GM19328 (cell line): Measurements from ENCODE around the gene FAM227B.
A peak's percentile ranks its signal among the peaks of the same experiment; 100 is the strongest.
"Not testable (repeated sequence)": the region's sequence is repeated elsewhere in the genome, so short reads cannot be mapped to it uniquely, and the experiment has no call there.

ENCODE experiments used
- ATAC-seq: cut with Tn5 transposase; IDR thresholded peaks from one replicate; pipeline ENCODE4 v1.9.1; 2021; ENCODE audit warnings: mild to moderate bottlenecking, moderate library complexity; ENCODE audit not compliant: unreplicated experiment

The FAM227B gene

DNA sequence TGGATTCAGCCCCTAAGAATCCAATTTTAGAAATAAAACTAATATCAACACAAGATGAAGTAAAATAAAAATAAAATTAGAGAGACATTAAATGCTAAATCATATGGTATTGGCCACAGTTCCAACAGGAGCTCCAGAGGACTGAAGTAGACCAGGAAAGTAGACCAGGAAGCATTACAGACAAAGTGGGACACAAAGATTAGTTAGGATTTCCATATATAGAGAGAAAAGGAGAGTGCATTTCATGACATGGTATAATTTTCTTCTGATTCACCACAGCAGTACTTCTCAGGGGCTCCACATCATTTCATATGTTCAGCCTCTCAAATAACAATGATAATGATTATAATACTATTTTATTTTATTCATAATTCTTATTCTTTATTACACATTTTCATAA lies 179.3 kb downstream of the FAM227B start:
- no peak for ATAC-seq

DNA sequence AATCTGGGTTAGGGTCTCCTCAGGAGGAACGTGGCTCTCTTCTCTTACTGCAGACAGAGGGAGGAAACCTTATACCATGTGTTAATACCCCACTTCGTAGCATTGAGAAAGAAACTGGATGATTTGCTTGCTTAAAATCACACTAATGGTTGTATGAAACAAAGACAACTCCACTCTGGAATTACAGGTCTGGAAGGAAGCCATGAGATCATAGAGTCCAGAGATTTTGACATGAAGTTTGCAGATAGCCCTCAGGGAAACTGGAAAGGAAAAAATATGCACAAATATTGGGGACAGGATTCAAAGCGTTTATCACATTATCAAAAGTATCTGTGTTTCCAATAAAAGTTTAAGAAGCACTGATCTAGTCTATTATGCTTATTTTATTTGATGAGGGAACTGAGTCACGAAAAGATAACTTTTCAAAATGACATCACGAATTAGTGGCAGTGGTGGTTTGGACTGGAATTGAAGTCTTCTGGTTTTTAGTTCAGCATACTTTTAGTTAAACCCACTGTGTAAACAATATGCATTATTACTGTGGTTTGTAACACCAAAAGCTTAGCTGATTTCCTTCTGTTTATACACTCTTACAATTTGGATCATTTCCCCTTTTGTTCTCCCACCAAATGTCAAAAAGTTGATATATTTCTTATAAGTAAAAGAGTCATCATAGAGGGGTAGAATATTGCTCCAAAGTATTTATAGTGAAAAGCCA lies 180.8 kb downstream of the FAM227B start:
- no peak for ATAC-seq

DNA sequence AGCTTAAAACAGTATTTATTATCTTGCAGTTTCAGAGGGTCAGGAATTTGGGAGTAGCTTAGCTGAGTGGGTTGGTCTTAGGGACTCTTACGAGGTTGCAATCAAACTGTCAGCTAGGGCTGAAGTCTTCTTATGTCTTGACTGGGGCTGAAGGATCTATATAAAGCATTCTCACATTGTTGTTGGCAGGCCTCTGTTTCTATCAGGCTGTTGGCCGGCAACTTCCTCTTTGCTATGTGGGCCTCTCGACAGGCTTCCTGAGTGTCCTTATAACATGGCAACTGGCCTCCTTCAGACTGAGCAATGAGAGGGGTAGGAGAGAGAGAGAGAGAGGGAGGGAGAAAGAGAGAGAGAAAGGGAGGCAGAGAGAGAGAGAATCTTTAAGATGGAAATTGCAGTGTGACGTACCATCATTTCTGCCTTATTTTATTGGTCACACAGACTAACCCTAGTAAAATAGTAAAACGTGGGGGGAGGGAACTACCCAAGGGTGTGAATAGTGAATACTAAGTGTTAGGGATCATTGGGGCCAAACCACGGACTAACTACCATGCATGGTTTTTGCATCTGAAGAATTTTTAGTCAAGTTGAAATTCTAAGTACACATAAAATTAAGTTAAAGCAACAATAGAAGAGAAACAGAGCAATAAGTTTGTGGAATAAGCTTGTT lies 181.5 kb downstream of the FAM227B start:
- ATAC-seq, result peak; percentile 85

DNA sequence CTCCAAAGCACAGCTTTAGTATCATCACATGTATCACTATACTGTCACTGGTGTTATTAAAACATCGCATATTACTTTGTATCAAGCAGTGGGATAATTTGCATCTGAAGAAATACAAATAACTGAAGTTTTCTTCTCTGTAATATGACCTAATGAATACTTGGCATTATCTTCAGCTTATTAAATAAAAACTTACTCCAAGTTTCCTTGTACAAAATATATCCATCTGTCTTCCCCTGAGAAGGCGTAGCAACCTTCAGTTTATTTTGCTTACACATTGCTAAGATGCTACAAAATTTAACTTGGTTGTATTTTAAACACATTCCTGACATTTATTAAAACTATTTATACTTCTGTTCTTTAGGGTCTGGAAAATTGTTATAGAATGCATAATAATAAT lies 183.9 kb downstream of the FAM227B start:
- no peak for ATAC-seq

DNA sequence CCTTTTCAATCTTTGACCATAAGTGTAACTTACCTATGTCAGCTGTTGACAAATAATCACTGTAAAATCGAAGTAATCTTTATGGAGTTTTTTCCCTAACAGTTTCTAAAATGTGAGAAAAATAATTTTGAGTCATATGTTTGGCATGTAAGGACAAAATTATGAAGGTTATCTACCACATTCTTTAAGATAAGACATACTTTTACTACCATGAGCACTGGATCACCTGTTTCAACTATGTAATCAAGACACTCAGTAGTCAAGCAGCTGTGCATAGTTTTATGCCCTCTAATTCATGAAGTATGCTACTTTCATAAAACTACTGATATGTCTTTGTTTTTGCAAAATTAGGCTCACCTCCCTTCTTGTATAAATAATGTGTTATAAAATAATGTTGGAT lies 185.4 kb downstream of the FAM227B start:
- no peak for ATAC-seq

DNA sequence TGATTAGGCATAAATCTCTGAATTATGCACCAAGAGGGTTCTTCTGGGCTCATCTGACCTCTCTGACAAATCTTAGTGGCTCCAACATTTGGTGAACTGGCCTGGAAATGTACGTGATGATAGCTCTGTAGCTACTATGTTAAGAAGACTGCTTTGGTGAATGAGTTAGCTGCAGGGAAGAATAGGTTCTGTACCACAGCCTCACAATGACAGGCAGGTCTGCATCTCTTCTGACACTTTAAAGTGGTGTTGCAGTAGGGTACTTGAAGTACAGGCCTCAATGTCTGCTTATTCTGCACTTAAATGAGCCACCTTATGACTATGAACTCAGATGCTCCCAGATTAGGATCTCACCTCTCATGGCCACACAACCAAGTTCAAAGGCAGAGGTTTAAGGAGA lies 190.6 kb downstream of the FAM227B start:
- ATAC-seq, result no peak

DNA sequence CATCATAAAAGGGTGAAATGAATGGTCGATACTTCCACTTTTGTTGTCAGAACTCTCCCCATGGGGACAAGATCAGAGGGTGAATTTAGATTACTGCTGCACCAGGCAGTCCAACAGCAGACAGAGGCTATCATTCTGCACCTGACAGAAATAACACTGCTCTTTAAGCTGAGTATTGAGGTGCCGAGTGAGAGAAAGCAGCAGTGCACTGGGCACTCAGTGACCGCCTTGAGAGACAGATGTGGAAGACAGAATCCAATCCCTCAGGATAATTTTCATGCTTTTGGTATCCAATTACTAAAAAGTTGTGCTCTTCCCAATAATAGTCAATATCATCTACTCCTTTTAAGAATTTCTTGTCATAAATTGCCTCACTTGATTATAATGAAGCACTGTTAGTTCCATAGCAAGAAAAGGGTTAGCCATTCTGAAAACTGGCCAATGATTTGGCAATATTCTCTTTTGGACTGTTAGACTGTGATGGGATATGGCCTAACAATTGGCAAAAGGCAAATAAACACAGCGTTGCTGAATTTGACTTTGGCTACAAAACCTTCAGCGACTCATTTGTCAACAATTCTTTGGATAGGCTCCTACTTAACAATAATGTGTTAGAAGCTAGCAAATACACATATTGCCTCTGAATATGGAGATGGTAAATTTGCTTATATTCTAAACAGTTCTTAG lies 192.1 kb downstream of the FAM227B start:
- ATAC-seq, result no peak

DNA sequence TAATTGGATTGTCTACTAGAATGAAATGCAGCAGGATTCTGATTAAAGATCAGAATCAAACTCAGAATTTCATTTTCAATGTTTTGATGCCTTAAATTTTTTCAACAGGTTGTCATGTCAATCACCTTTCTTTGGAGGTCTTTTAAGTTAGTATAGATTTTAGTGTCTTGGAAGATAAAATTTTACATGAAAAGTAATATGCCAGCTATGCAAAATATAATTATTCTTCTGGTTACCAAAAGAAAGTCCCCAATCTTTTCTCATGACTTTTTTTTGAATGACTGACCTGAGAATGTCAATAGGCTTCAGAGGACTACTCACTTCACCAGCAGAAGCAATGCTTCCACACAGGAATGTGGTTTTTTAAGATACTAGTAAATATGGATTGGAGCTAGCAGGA lies 193.2 kb downstream of the FAM227B start:
- no peak for ATAC-seq

DNA sequence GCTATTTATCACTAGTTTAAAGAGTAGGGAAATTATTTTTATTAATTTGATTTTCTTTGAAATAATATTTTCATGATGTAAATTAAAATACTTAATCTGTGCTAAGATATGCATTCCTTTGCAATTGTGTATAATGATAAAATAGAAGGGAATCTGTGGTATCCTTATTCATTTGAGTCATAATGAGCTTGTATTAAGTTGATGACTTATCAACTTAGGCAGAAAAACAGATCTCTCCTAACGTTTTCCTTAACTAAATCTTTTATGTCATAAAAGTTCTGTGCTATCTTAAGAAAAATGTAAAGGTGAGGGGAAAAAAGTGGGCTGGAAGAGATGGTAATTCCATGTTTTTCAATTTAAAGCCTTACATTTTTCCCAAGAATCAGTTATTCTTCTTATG lies 195.7 kb downstream of the FAM227B start:
- no peak for ATAC-seq

DNA sequence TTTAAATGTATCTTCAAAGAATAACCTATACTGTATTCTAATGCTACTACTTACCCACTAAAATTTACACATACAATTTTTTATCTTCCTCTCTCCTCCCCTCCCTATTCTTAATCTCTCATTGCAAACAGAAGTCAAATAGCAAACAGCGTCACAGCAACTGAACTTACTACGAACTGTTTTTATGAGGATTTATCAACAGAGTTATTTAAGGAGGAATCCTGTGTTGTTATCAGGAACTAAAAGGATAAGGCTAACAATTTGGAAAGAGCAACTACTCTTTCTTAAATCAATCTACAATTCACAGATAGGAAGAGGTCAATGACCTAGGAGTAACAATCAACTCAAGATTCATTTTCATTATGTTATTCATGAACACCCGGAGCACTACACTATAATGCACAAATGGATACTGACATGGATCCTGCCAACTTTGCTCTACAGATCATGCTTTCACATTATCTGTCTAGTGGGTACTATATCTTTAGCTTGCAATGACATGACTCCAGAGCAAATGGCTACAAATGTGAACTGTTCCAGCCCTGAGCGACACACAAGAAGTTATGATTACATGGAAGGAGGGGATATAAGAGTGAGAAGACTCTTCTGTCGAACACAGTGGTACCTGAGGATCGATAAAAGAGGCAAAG lies 196.6 kb downstream of the FAM227B start:
- no peak for ATAC-seq

DNA sequence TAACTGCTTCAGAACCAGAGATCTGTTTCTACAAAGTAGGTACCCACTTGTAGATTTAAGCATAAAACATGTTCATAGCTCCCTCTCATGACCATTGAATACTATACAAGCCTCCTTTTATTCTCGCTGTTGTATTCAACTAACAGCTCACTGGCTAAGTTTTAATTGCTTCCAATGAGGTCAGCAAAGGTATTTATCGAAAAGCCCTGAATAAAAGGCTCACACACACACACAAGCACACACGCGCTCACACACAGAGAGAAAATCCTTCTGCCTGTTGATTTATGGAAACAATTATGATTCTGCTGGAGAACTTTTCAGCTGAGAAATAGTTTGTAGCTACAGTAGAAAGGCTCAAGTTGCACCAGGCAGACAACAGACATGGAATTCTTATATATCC lies 197.6 kb downstream of the FAM227B start, which contains the start of gene FGF7:
Gene FGF7 (plus strand): TSS at position 222 of the 400 bp plus-strand sequence. CDS start 1,056 bp downstream, outside the sequence.
- no peak for ATAC-seq

DNA sequence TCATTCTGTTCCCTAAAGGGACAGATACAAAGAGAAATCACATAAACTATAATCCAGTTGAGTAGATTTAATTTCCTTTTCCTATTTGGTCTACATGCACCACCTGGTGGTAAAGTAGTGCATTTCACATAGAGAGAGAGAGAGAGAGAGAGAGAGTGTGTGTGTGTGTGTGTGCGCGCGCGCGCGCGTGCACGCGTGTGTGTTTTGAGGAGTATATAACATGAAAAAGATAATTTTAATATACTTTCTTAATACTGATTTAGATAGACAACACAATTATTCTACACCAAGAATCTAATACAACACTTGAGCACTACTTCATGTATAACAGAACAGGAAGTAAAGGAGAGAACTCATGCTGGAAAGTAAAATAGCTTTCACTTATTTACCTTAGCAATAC lies 198.6 kb downstream of the FAM227B start:
- no peak for ATAC-seq

DNA sequence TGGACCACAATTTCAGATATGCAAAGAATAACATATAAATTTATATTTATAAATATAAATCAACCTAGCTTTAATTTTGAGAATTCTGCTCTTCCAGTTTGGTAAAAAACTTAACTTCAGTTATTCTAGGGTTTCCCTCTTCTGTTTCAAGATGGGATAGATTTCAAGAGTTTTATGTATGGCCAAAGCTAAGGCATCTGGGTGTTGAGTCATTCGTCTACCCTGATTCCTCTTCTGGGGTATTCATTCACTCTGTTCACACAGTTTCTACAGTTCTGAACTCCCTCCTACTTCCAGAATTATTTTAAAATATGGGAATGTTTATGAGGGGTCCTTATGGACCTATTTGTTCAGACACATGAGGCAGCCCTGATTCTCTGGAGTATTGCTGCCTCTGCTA lies 201.8 kb downstream of the FAM227B start:
- ATAC-seq, result no peak

DNA sequence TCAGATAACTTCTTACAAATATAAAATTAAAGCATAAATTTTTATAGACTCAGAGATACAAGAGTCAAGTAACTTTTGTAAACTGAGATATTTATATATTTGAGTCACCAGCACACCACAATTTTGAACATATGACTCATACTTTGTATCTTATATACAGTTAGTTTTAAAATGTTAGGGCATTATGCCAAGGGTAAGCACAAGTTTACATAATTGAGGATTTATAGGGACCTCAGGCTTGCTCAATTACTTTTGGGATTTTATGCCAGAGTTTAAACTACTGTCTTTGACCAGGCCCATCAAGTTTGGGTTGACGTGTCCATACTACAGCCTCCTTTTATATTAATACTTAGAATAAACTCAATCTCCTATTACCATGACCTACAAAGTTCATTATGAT lies 205.0 kb downstream of the FAM227B start:
- ATAC-seq, result no peak

DNA sequence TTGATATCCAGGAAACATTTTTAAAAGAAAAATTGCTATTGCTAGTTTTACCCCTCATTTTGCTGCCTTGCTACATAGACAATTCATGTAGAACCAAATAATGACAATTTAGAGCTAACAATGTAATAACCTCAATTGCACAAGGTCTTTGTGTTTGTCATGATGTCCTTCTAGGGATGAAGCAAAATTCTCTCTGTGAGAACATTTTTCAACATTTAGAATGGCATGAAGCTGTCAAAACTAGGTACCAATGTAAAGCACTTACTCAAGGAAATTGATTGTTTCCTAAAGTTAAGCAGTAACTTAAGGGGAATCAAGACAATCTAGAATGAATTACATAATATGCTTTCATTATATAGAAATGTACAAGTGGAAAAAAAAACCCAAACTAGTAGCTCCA lies 205.5 kb downstream of the FAM227B start:
- ATAC-seq, result no peak

DNA sequence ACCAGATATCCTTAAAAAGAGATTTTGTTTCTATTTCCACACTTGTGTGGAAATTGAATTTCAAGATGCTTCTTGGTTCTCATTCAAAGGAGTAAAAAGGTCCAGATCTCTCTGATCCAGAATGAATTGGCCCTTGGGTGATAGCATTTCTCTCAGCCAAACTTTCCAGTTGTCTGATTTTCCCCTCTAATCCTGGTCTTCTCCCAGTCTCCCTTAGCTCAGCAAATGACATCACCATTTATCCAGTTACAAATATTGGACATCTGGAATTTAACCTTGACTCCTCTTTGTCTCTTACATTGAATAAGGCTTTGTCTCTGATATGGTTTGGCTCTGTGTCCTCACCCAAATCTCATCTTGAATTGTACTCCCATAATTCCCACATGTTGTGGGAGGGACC lies 207.8 kb downstream of the FAM227B start:
- no peak for ATAC-seq

DNA sequence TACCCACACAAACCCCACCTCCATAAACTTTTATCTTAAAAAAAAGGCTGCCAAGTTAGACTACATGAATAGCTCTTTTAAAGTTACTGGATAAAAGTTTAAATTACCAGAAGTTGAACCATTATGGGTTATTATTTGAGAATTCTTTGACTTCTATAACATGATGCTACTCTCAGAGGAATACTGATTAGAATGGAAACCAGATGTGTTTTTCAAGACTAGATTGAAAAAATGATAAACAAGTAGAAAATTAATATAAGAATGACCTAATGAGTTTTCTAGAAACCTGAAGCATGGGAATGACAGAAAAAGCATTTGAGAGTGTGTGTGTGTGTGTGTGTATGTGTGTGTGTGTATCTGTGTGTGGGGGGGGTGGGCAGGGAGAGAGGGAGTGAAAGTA lies 210.0 kb downstream of the FAM227B start:
- no peak for ATAC-seq

DNA sequence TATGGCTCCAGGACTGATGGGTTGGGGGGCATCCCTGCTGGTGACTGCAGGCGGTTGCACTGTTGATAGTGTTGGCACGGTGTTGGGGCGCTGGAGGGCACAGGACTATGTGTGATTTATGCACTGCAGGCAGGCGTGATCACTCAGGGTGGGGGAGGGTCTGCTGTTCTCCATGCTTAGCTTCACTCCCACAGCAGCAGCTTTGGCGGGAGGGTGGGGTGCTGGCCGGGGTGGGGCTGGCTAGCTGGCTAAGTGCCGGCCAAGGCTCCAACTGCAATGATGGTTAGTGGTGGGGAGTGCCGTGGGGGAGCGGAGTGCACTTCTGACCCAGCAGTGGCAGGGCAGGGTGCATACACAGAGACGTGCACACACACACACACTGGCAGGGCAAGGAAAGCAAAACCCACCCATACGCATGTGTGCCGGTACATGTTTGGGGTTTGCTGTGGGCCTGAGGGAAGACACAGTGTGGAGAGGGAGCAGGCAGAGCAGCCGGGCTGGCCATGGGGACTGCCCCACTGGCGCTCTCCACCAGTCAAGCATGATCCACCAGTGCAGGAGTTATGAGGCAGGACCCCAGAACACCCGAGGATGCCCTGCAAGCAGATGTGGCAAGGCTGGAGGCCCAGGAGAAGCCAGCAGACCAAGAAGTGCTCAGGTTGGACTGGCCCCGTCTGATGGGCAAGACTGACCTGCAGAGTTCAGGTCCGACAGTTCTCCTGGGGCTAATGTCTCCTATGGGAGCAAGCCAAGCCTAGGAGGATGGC lies 214.1 kb downstream of the FAM227B start:
- no peak for ATAC-seq

DNA sequence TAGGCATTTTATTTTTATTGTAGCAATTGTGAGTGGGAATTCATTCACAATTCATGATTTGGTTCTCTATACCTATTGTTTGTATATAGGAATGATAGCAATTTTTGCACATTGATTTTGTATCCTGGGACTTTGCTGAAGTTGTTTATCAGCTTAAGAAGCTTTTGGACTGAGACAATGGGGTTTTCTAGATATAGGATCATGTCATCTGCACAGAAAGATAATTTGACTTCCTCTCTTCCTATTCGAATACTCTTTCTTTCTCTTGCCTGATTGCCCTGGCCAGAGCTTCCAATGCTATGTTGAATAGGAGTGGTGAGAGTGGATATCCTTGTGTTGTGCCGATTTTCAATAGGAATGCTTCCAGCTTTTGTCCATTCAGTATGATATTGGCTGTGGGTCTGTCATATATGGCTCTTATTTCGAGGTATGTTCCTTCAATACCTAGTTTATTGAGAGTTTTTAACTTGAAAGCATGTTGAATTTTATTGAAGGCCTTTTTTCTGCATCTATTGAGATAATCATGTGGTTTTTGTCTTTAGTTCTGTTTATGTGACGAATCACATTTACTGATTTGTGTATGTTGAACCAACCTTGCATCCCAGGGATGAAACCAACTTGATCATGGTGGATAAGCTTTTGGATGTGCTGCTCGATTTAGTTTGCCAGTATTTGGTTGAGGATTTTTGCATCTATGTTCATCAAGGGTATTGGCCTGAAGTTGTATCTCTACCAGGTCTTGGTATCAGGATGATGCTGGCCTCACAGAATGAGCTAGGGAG lies 217.9 kb downstream of the FAM227B start:
- ATAC-seq, result not testable (repeated sequence)

DNA sequence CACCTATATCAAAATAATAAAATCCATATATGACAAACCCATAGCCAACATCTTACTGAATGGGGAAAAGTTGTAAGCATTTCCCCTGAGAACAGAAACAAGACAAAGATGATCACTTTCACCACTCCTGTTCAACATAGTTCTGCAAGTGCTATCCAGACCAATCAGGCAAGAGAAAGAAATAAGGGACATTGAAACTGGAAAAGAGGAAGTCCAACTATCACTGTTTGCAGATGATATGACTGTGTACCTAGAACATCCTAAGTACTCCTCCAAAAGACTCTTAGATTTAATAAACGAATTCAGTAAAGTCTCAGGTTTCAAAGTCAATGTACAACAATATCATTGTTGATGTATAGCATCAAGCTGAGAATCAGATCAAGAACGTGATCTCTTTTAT lies 233.1 kb downstream of the FAM227B start:
- ATAC-seq, result no peak
